NCI-H2196 (cell line): ENCODE measurements around the gene IYD.
A peak's percentile ranks its signal among the peaks of the same experiment; 100 is the strongest.

Source experiments
- DNase-seq: peaks from one replicate; lab custom pipeline; 2025; ENCODE audit not compliant: unreplicated experiment; lab: John Stamatoyannopoulos, UW

IYD gene, protein sequence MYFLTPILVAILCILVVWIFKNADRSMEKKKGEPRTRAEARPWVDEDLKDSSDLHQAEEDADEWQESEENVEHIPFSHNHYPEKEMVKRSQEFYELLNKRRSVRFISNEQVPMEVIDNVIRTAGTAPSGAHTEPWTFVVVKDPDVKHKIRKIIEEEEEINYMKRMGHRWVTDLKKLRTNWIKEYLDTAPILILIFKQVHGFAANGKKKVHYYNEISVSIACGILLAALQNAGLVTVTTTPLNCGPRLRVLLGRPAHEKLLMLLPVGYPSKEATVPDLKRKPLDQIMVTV

DNA sequence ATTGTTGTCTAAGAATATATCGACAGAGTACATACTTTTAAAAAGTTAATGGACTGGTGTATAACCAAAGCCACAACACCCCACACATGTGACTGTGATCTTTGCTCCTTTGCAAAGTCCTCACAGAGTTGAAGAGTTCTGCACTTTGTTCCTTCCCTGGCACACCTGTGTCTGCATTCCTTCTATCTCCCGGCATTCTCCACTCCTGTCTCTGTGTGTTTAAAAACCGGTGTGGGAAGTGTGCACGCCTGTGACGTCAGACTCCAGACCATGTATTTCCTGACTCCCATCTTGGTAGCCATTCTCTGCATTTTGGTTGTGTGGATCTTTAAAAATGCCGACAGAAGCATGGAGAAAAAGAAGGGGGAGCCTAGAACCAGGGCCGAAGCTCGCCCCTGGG lies at the start of gene IYD:
Gene IYD (plus strand): TSS at position 251 of the 400 bp plus-strand sequence. CDS start 20 bp downstream, at position 271.
- no peak for DNase-seq

DNA sequence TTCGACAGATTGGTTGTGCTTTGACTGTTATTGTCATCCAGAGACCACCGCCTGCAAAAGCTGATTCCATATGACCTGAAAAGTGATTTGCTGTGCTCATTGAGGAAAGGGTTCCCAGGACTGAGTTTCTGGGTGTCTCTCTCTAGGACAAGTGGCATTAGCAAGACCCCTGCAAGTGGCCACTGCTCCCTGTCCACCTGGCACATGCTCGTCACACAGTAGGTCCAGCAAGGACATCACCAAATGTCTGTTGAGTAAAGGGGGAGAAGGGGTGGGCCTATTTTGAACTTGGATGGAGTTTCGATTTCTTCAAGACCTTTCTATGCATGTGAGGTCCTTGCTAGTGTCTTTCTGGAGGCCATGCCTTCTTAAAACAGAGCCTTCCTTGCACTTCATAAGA lies 48.9 kb upstream of the IYD start:
- DNase-seq: no peak

DNA sequence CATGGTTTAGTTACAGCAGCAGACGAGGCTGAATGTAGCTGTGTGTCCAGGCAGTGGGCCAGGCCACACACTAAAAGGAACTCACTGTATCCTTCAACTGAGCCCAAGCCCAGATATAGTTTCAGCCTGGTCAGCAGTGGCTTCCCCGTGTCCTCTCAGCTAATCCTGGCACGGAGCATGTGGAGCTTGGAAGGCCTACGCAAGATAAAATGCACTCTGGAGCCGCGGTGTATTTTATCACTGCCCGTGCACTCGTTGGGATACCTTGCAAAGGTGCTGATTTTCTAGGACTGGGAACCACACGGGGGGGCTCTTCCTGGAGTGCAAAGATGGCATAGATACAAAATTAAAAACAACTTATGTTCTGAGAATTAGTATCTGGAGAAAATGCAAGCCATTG lies 48.4 kb upstream of the IYD start:
- DNase-seq: no peak

DNA sequence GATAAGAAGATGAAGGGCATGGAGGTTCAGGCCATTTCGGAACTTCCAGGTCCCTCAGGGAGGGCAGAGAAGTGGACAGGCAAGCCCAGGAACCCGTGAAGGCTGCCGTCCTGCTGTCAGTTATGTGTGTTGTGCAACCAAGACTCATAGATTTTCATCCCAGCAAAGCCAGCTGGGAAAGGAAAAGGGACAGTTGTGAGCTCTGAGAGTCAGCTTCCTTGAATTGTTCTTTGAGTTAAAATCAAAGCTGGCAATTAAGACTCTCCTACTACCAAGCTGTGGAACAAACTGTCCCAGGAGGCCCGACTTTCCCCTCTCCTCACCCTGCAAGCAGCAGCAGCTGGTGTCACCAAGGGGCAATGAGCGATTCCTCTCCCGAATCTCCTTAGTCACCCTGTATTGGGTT lies 46.3 kb upstream of the IYD start:
- DNase-seq: no peak

DNA sequence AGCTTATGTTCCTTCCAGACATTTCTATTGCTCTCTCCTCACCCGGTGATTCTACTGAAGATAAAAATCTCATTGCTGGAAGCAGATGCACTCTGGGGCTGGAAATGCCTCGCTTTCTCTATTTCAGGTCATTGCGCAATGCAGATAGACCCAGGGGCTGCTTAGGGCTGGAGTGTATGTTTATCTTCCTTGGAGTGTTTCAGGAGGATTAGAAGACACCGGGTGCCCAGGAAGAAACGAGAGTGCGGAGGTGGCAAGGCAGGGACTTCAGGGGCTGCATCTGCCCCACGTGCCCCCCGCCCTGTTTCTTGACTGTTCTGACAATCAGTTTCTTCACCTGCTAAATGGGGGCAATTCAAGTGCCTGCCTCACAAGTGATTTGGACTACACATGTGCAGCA lies 45.6 kb upstream of the IYD start:
- no peak for DNase-seq

GRCh38 chr6:150324044-150324443 lies 44.8 kb upstream of the IYD start:
- no peak for DNase-seq

- no peak for DNase-seq
Observed at GRCh38 chr6:150325066-150325772, 43.6 kb upstream of the IYD start.

DNA sequence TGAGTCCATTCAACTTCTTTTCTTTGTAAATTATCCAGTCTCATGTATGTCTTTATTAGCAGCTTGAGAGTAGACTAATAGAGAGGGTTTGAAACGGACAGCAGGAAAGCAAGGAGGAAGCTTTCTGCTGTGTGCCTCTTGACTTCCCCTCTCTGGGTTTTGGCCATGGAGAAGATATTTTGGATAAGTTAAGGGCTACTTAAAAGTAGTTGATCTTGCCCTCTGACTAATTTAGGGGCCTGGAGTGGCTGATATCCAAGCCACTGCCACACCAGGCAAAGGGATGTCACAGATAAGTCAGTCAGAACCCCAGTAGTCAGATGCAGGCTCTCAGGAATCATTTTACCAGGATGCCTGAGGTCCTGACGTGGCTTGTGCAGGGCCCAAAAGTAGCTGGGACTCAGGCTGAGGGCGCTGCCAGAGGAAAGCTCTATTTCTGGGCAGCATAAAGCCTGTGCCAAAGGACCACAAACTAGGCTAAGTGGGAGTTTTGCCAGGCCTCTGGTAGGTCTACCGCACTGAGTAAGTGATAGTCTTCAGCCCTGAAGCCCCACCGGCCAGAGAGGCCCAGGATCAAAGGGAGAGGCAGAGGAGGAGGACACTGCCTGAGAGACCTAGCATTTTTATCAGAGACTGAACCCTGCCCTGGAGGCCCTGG lies 41.6 kb upstream of the IYD start:
- DNase-seq: no peak

DNA sequence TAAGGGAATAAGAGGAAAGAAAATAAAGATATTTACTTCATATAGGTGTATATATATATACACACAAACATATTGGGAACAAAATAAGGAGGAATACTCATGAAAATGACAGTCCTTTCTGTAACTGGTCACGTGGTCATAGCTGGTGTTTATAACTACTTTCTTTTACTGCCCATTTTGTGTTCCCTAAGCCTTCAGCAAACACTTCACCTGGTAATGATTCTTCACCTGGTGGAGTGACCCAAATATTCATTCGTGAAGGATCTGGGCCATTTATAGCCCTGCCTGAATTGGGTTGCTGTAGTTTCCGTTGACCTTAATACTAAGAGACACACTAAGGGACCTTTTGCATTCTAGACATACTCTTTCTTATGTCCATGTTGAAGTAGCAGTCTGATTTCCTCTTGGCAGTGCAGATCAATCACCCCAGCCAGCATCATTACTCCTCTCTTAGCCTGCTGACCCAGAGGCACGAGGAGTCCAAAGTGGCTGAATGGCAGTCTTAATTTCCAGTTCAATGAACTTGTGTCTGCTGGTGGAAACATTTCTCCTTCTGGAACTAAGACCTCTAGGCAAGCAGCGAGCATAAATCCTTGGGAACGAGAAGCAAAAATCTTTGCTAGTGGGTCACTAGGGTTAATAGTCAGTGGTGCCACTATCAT lies 39.9 kb upstream of the IYD start:
- no peak for DNase-seq

GRCh38 chr6:150331344-150331743 lies 37.5 kb upstream of the IYD start:
- no peak for DNase-seq

DNA sequence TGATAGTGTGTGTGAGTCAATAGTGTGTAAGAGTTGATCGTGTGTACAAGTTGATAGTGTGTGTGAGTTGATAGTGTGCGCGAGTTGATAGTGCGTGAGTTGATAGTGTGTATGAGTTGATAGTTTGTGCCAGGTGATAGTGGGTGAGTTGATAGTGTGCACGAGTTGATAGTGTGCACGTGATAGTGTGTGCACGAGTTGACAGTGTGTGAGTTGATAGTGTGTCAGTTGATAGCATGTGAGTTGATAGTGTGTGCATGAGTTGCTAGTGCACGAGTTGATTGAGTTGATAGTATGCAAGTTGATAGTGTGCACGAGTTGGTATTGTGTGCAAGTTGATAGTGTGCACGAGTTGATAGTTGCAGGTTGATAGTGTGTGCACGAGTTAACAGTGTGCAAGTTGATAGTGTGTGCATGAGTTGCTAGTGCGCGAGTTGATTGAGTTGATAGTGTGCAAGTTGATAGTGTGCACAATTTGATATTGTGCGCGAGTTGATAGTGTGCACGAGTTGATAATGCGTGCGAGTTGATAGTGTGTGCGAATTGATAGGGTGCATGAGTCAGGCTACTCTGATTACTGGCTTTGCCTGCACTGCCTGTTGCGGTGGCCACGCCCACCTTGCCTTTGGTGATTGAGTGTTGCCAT lies 35.8 kb upstream of the IYD start:
- no peak for DNase-seq

DNA sequence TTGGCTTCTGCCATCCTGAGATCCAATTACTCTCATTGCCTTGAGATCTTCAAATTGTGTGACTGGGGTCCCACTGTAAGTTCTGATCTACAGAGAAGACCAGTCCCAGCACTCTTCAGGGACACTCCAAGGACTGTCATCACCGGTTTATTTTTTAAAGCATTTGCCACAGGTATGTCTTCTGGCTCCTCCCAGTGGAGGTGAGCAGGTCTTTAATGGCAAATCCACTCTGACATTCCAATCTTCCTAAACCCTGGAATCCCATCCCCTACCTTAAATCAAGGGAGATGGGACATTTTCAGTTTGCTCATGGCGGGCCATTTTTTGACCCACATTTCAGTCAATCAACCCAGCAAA lies 35.2 kb upstream of the IYD start:
- no peak for DNase-seq

GRCh38 chr6:150334790-150335783 lies 33.7 kb upstream of the IYD start:
- DNase-seq: peak; percentile 23

DNA sequence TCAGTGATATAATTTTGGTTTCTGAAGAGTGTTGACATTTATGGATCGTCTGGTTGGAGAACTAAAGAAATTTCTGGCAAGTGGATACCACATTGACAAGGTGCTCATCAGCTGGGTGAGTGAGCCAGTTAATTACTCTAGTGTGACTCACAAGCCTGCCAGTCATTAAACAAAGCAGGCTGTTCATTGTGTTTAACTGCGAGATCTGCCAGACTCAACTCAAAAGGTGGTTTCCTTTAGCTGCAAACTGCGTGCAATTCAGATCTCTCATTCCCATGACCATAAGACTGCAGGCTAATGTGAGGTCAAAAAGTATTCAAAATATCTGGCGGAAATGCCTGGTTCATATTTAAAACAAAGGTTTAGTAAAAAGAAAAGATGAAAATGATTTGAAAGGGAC lies 32.5 kb upstream of the IYD start:
- no peak for DNase-seq

GRCh38 chr6:150336708-150337107 lies 32.1 kb upstream of the IYD start:
- DNase-seq: no peak

DNA sequence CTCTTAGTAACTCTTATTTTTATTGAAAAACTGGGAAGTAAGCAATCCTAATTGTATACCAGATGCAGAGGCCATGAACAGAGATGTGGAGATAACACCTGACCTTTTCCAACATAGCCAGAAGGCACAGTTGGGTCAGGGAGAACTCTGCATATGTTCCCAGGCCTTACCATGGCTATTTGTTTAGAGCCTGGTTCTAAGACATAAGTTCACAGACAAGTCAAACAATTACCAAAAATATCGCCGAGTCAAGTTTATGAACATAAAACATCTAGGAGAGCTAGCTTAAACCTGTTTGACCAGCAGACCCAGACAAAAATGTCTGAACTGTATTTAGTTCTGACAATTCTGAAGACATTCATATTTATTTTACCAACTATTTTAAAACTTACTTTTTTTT lies 26.7 kb upstream of the IYD start:
- DNase-seq: no peak

DNA sequence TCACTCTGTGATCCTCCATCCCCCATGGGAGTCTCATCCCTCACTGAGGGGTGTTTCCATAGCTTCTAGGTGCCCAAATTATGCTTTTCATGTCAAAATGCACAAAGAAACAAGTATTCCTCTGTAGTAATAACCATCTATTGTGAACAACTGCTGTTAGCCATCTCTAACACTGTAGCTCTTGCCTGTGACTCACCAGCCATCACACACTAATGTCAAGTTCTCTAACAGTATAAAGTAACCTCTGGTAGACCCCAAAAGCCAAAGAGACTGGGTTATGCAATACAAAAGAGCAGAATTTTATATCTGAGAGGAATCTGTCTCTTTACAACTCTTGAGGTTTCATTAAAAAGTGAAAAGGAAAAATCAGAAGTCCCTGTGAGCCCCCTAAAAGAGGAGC lies 25.4 kb upstream of the IYD start:
- DNase-seq: no peak

DNA sequence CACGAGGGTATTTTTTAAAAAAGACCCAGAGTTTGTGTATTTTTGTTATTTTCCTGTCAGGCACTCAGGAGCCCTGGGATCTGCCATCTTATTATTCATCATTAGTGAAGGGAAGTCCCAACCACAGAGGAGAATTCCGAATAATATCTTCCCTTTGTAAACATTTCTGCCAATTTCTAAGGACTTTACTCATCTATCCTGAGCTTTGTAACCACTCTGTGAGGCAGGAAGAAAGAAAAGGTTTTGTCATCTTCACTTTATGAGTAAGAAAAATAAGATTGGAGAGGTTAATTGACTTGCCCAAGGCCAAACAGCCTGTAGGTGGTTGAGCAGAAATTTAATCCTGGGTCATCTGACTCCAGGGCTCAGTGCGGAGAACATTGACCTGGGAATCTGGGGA lies 23.0 kb upstream of the IYD start:
- no peak for DNase-seq

DNA sequence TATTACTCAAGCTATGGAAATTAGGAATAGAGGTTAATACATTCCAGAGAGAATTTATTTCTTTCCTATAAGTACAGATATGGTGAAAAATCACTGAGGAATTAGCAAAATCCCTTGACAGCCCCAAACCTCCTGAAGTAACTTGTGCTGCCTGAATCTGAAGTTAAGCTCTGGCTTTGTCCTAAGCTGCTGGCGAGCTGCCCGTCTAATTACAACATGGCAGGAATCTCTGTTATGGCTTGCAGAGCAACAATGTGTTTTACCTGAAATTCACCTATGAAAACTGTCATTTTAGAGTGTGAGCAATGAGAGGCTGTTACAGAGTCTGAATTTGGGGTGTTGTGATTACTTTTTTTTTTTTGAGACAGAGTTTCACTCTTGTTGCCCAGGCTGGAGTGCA lies 22.5 kb upstream of the IYD start:
- no peak for DNase-seq

DNA sequence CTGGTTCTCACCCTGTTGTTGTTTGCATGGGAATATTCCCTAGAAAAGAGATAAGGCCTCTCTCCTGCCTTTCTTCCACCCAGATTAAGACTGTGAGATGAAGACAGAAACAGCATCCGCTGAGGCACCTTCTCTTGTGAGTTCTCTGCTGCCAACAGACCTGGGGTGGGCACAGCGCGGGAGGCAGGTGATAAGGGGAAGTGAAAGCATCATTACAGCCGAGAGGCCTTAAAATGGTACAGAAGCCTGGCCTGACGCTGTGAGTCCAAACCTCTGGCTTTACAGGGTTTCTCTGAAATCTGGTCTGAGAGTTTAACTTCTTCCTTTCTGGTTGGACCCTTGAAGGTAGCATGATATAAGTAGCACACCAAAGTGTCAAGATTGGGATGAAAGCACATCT lies 21.0 kb upstream of the IYD start:
- no peak for DNase-seq
